Stimulated activated CD4-positive, alpha-beta T cell treated with anti-CD3 and anti-CD28 coated beads, Interleukin-2, amount 100 ng/mL, for 4 hours (primary cell): ENCODE results near the gene CTBP2.
"Not testable (repeated sequence)": the region's sequence is repeated elsewhere in the genome, so short reads cannot be mapped to it uniquely, and the experiment has no call there.

Experiments used
- DNase-seq: peaks from one replicate; pipeline ENCODE4 v3.0.0-alpha.2; 2020; ENCODE audit warnings: low read depth

Gene CTBP2

GRCh38 chr10:124997771-124998623 lies 162.4 kb downstream of the CTBP2 start:
- no peak for DNase-seq

GRCh38 chr10:124997306-124997705 lies 163.1 kb downstream of the CTBP2 start:
- DNase-seq: no peak

DNA sequence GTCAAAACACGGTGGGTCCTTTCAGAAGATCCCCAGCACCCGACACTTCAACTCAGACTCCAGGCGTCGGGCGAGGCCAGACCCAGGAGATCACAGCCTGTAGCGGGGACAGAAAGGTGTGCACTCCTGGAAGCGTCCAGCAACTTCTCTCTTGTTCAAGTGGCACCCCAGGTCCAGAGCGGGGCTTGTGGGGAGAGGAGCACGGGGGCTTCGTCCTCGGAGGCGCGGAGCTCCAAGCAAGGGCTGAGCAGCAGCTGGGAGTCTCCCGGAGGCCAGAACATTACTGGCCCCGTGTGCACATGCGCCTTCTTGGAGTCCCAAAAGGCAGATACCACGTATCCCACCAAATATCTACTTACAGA lies 163.5 kb downstream of the CTBP2 start:
- no peak for DNase-seq

- DNase-seq: no peak
Measured at GRCh38 chr10:124996127-124996853, 164.1 kb downstream of the CTBP2 start.

GRCh38 chr10:124995605-124996004 lies 164.8 kb downstream of the CTBP2 start:
- DNase-seq: no peak

DNA sequence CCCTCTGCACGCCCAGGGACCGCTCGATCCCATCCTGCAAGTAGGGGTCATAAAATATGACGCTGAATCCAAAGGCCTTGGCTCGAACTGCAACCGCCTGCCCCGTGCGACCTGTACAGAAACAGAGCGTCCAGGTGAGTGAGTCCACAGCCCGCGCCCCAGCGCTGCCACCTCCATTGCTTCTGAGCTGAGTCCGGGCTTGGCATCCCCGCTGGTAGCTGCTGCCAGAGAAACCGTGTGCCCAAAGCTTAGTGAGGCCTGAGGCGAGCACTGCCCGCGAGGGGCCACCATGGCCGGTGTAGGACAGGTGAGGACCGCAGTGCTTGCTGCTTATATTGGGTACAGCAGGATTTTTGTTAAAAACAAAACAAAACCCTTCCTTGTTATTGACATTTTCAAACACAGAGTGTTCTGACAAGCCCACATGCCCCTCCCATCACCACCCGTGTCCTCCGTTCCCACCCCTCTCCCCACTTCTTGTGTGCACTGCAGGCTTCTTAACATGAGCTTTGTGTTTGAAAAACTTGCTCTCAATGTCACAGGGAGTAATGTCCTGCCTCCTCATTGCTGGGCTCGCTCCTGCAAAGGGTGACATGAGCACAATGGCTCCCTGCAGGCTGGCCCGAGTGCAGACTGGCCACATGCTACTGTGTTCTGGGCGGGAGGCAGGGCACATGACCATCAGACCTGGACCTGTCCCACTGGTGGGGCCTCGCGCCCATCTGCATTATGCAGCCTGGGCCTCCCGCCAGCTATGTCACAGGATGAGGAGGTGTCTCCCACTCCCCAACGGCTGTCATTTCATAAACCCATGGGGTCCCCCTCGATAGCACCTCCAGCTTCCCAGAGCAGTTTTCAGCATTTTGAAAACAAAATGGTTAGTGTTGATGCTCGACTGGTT lies 165.5 kb downstream of the CTBP2 start:
- no peak for DNase-seq

GRCh38 chr10:124993736-124994451 lies 166.5 kb downstream of the CTBP2 start:
- DNase-seq: no peak

DNA sequence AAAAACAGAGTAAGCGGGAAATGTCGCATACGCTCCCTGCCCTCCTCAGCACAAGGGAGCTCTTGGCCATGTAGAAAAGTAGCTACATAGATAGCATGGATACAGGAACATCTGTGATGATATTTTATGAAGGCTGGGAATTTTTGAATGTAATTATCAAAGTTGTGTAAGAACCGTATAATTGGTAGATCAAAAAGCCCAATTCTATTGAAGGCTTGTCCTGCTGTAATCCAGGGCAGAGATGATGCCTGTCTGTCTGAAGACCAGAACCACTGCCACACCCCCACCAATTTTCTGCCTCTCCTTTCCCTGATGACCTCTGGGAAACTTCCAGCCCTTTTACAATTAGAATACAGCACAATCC lies 167.0 kb downstream of the CTBP2 start:
- no peak for DNase-seq

DNA sequence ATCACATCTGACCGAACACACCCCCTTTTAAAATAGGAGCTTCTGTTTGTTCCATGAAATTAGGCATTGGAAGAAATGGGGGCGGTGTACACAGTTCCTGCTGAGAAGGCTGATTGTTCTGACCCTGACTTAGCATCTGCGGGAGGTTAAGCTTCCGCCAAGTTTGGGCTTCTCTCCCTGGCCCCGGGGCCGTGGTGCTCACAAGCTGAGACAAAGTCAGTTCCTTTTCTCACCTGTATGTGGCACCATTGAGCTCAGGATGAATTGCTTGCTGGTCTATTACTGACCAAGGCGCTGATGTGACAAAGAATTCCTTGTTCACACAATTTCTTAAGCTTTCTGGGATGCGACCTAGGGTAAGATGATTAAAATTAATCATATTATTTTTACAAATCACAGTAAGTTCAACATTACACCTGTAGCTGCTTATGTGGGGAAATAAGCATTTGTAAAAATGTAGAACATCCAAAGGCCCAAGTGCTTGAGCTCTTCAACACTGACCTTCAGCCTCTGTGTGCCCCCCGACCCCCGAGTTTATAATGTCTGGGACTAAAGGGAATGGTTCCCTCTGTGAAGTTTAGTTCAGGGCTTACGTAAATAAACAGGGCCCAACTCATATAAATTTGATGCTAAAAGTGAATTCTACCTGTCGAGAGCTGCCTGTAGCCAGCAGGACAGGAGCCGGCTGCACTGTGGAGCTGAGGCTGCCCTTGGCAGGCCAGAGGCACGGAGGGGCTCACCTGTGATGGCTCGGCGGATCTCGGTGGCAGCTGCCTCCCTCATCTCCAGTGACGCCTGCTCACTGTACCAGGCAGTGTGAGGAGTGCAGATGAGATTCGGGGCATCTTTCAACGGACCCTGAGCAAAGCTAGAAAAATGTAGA lies 167.7 kb downstream of the CTBP2 start:
- DNase-seq: no peak

GRCh38 chr10:124991835-124992234 lies 168.5 kb downstream of the CTBP2 start:
- no peak for DNase-seq

DNA sequence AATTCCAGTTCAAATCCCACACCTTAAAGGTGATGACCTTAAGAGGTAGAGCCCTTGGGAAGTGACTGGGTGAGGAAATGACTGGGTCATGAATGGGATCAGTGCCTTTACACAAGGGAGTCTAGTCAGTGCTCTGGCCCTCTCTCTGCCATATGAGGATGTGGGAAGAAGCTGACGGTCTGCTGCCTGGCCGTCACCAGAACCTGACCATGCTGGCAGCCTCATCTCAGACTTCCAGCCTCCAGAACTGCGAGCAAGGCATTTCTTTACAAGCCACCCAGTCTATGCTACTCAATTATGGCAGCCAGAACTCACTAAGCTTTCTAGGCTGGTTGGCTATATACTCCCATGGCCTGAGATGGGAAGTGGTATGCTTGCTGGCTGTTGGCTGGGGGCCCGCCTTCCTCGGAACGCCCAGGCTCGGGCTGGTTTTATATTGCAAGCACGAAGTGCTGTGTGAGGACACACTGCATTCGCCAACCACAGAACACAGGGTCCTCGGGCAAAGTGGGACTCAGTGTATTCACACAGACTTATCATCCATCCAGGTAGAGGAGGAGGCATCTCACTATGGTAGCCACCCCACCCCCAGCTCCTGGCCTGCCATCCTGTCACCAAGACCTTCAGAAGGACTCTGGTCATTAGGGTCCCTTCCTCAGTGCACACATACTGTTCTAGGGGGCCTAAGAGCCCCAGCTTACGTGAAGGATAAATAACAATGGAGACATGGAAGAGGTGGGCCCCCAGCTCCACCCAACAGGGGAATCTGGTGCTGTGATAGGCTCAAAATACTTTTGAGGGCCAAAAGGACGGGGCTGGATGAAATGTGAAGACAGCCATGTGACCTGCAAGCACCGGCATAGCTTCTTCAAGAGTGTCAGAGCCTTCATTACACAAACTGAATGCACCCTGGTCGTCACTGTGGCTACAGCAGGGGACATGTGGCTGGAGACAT lies 169.4 kb downstream of the CTBP2 start:
- DNase-seq: no peak

DNA sequence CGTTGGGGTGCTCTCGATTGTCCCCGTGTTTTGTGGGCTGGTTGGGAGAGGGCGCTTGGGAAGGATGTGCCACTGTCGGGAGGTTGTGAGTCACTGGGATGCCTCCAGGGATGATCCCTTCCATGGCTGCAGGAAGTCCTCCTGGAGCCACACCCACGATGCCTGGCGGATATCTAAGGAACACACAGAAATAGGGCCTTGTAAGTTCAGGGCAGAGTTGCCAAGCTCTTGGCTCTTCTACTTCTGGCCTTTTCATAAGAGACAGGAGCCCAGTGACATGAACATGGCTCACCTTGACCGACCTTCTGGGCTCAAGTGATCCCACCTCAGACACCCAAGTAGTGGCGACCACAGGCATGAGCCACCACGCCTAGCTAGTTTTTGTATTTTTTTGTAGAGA lies 170.8 kb downstream of the CTBP2 start:
- DNase-seq: no peak

DNA sequence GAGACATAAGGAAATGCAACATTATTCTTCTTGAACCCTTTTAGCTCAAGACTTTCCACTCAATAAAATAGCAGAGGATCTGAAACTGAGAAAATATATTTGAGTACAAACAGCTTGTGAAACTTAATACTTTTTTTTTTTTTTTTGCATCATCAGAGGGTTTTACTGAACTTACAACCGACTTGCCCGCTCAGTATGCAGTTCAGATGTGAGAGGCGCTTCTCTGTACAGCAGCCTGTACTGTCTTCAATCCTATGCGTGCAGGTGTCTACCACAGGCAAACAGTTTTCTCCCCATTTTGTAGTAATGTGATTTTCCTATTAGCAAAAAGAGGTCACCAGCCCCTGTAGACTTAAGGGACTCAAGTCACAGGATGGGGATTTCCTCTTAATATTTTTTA lies 171.6 kb downstream of the CTBP2 start:
- not testable (repeated sequence) for DNase-seq

DNA sequence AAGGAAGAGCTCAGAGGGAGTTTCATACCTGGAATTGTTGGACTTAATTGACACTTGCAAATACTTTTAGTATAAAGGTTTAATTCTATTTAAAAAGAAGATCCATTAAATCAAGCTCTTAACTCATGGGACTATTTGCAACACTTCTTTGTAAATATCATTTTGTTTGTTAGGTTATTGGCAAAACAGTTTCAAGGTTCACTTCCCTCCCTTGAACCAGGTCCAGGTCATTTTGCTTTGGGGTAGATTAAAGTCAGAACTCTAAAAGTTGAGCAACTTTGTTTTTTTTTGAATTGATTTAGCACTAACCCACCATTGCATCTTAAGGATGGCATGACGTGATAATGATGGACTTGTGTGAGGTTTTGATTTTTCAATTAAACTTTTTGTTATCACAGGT lies 172.6 kb downstream of the CTBP2 start:
- no peak for DNase-seq

GRCh38 chr10:124985162-124985561 lies 175.2 kb downstream of the CTBP2 start:
- no peak for DNase-seq

GRCh38 chr10:124984376-124984775 lies 176.0 kb downstream of the CTBP2 start:
- no peak for DNase-seq

- no peak for DNase-seq
Measured at GRCh38 chr10:124983321-124983720, 177.0 kb downstream of the CTBP2 start.

DNA sequence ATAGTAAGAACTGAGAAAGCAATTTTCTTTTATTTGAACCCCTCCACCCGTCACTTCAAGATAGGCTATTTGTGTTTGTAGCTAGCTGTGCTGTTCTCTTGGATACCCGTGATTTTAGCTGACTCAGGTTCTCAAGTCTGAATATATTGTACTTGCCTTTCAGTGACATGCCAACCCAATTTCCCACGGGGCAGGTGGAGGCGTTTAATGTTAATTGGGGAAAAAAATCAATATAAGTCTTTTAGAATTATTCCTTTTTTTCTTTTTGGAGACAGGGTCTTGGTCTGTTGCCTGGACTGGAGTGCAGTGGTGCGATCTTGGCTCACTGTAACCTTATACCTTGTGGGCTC lies 182.0 kb downstream of the CTBP2 start:
- no peak for DNase-seq

DNA sequence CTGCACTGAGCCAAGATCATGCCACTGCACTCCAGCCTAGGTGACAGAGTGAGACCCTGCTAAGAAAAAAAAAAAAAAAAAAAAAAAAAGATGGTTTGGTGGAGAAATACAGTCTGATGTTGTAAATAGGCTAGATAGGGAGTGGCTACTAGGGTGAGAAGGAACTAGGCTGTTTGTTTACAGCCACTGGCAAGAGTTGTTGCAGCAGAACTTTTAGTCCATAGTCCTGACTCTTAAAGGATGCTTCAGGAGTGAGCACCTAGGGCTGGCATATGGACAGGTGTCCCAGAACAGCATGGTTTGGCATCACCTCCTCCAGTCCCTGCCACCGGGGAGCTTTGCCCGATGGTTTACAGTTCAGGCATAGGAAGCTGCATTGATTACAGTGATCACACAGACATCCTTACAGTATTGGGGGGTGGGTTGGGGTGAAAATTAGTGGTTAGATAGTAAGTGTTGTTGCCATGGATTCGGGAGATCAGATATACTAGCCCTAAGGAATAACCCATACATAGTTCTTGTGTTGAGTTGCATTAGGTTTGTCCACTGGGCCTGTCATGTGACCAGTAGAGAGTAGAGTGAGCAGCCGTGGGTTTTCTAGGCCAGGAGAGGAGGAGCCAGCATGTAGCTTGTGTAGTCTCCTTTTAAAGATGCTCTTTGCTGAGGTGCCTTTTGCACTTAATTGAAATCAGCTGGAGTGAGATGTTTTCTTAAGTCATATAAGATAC lies 182.6 kb downstream of the CTBP2 start:
- DNase-seq: no peak
